ENCODE data around the gene HOATZ. TPM values are rescaled to one million over a fixed set of nuclear protein-coding genes. Genes with fewer than 3 reads are reported as not detected.

Gene HOATZ
- total RNA-seq, 1 donor from 2014 or later, result not detected

DNA sequence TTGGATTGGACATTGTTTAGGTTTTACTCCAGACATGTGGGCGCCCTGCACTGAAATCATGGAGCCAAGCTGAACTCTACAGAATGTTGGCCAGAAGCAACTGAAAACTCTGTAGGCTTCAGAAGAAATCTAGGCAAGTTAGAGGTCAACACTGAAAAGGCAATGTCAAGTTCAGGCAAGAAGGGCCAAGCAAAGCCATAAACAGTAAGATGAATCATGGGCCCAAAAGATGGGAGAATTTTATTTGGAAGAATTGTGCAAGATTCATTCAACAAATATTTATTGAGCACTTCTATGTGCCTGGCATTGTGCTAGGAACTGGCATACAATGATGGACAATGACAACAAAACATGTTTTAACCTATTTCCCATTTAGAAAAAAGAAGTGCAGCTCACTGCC, 10.9 kb downstream of the HOATZ start:
- intact Hi-C loops (cut with micrococcal nuclease), result loop anchor here (5.0 kb wide), 1 partner anchor 1073 kb away; no protein-coding TSS in a partner anchor
- Mint-ChIP-seq H3K27ac (no peak overlapping the region), H3K4me1 (ENCODE audit: low read depth) (peaks cover 46% of the 10 kb centered on the region), H3K9me3 (no peaks in the 10 kb centered on the region), H3K4me3 (ENCODE audit: low read depth) (no peak overlapping the region), H3K27me3 (ENCODE audit: low read depth) (no peaks in the 10 kb centered on the region), H3K36me3 (ENCODE audit: low read depth) (no peaks in the 10 kb centered on the region)
- no peak for DNase-seq (ENCODE audit: low spot score)

DNA sequence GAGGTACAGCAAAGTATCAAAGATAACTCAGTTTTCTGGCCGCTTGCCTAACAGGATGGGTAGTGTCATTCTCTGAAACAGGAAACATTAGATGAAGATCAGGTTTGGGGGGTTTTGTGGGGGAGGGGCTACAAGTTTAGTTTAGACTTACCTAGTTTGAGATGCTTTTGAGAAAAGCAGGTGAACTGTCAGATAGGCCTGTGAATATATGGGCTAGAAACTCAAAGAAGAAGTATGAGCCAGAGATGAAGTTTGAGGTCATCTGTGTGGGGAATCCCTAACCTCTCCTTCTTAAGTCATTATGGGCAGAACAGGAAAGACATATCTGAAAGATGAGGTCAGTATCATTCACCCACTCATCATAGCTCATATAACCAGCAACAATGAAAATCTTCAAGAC, 11.9 kb downstream of the HOATZ start:
- Mint-ChIP-seq H3K4me1 (ENCODE audit: low read depth) (peaks cover 42% of the 10 kb centered on the region), H3K27ac (peak overlapping the region; percentile 49), H3K4me3 (ENCODE audit: low read depth) (no peak overlapping the region), H3K9me3 (no peaks in the 10 kb centered on the region), H3K27me3 (ENCODE audit: low read depth) (no peaks in the 10 kb centered on the region), H3K36me3 (ENCODE audit: low read depth) (no peaks in the 10 kb centered on the region)
- no peak for DNase-seq (ENCODE audit: low spot score)
- intact Hi-C loops (cut with micrococcal nuclease), result loop anchor here (2.0 to 5.0 kb wide), 2 partner anchors 14 to 1074 kb away; partner anchors contain the start of gene LAYN

DNA sequence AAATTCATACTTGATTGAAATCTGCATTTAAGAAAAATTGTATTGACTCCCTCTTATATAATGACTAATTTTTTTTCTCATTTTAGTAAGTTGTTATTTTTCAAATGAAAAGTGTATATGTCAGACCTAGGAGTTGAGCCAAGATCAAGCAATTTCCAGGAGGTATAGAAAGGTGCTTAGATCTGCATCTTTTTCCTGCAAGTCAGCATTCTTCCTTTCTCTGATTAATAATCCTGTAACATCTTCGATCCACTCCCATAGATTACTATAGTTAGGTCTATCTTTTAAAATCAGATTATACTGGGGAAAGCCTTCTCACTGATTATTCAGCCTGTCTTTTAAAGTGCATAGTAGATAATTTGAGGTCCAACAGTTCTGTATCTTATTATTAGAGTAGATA, 12.7 kb downstream of the HOATZ start:
- DNase-seq (ENCODE audit: low spot score), result no peak
- Mint-ChIP-seq H3K27me3 (ENCODE audit: low read depth) (no peaks in the 10 kb centered on the region), H3K36me3 (ENCODE audit: low read depth) (no peaks in the 10 kb centered on the region), H3K4me1 (ENCODE audit: low read depth) (peaks cover 48% of the 10 kb centered on the region), H3K4me3 (ENCODE audit: low read depth) (no peak overlapping the region), H3K9me3 (no peaks in the 10 kb centered on the region), H3K27ac (no peak overlapping the region)
- intact Hi-C loops (cut with micrococcal nuclease), result loop anchor here (2.0 to 5.0 kb wide), 2 partner anchors 14 to 1075 kb away; partner anchors contain the start of gene LAYN

DNA sequence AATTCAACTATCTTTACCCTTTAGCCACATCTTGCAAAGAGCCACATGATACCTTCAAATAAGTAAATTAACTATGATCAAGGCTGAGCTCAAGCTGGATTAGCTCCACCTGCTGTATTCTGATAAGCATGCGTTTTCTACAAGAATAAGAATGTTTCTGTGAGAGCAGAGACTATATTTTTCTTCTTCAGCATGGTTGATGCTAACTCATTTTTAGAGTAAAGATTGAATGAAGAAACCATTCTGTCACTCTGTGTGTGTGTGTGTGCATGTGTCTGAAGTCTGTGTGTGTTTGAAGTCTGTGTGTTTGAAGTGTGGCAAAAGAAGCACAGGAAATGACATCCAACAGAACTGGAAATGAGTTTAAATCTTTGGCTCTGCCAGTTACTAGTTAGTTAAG, 14.0 kb downstream of the HOATZ start:
- no peaks in the 10 kb centered on the region for H3K36me3 Mint-ChIP-seq (ENCODE audit: low read depth)
- intact Hi-C loops (cut with micrococcal nuclease), result loop anchor here (2.0 to 5.0 kb wide), 2 partner anchors 16 to 1076 kb away; partner anchors contain the start of gene BTG4
- H3K27me3 Mint-ChIP-seq (ENCODE audit: low read depth), result no peaks in the 10 kb centered on the region
- DNase-seq (ENCODE audit: low spot score), result no peak
- peaks cover 48% of the 10 kb centered on the region for H3K4me1 Mint-ChIP-seq (ENCODE audit: low read depth)
- no peaks in the 10 kb centered on the region for H3K9me3 Mint-ChIP-seq
- H3K4me3 Mint-ChIP-seq (ENCODE audit: low read depth), result no peak overlapping the region
- H3K27ac Mint-ChIP-seq, result peak overlapping the region; percentile 80

DNA sequence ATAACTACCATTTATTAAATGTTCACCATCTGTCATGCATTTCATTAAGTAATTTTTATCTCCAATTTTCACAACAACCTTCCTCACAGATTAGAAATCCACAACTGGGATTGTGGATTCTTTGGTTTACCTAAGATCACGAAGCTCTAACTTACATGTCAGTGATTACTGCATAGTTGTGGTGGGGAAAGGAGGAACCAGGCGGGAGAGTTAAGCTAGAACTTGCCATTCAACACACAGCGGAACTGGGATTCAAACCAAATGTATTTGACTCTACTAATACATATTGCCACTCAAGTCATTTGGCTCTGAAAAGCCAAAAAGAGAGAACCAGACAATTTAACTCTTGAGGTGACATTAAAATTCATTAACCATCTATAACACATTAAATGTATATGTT, 15.5 kb downstream of the HOATZ start:
- H3K27ac Mint-ChIP-seq, result no peak overlapping the region
- peaks cover 38% of the 10 kb centered on the region for H3K4me1 Mint-ChIP-seq (ENCODE audit: low read depth)
- no peaks in the 10 kb centered on the region for H3K36me3 Mint-ChIP-seq (ENCODE audit: low read depth)
- H3K9me3 Mint-ChIP-seq, result no peaks in the 10 kb centered on the region
- peaks cover 12% of the 10 kb centered on the region for H3K27me3 Mint-ChIP-seq (ENCODE audit: low read depth)
- no peak for DNase-seq (ENCODE audit: low spot score)
- no peak overlapping the region for H3K4me3 Mint-ChIP-seq (ENCODE audit: low read depth)
- intact Hi-C loops (cut with micrococcal nuclease), result no loop called here

DNA sequence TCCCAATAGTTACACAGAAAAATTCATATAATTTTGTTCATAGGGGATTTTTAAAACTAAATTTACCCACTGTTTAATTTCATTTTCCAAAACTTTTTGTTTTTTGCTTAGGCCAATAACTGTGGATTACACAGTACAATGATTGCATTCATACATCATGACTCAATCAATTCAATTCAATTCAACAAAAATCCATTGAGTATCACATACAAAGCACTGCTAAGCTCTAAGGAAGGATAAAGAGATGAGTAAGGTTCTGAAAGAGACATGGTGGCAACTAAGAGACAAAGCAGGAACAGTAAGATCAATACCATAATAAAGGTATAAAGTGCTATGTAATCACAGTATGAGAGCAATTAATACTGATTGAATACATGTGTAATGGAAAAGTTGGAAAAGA, 16.6 kb downstream of the HOATZ start:
- no peak for DNase-seq (ENCODE audit: low spot score)
- Mint-ChIP-seq H3K4me3 (ENCODE audit: low read depth) (no peak overlapping the region), H3K4me1 (ENCODE audit: low read depth) (peaks cover 33% of the 10 kb centered on the region), H3K27me3 (ENCODE audit: low read depth) (peaks cover 18% of the 10 kb centered on the region), H3K9me3 (no peaks in the 10 kb centered on the region), H3K36me3 (ENCODE audit: low read depth) (no peaks in the 10 kb centered on the region), H3K27ac (peak overlapping the region; percentile 4)
- intact Hi-C loops (cut with micrococcal nuclease), result loop anchor here (1.0 kb wide), 1 partner anchor 8 kb away; no protein-coding TSS in a partner anchor

DNA sequence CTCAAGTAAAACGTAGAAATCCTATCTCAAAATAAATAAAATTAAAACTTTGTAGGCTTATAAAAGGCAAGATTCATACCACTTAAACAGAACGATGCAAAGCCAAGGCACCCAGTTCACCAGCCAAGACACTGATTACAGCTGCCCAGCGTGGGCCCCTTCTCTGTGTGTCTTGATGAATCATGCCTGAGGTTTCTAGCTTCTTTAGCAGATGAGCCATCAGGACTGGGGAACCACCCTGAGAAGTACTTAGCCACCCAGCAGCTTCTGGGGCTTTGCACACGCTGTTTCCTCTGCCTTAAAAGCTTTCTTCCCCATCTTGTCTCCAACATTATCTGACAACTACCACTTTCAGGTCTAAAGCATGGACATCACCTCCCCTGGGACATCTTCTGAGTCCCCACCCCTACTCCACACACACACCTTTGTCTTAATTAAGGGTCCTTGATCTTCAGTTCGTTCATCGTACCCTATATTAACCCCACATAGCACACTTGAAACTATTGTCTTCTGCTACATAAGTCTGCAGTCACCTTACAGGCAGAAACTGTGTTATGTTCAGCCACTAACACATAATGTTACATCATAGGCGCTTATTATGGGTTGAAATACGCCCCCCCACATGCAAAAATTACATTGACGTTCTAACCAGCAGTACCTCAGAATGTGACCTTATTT, 17.2 kb downstream of the HOATZ start:
- intact Hi-C loops (cut with micrococcal nuclease), result loop anchor here (1.0 kb wide), 1 partner anchor 9 kb away; no protein-coding TSS in a partner anchor
- Mint-ChIP-seq H3K4me3 (ENCODE audit: low read depth) (no peak overlapping the region), H3K27me3 (ENCODE audit: low read depth) (peaks cover 23% of the 10 kb centered on the region), H3K27ac (peak overlapping the region; percentile 71), H3K9me3 (no peaks in the 10 kb centered on the region), H3K4me1 (ENCODE audit: low read depth) (peaks cover 31% of the 10 kb centered on the region), H3K36me3 (ENCODE audit: low read depth) (no peaks in the 10 kb centered on the region)
- DNase-seq (ENCODE audit: low spot score), result no peak

DNA sequence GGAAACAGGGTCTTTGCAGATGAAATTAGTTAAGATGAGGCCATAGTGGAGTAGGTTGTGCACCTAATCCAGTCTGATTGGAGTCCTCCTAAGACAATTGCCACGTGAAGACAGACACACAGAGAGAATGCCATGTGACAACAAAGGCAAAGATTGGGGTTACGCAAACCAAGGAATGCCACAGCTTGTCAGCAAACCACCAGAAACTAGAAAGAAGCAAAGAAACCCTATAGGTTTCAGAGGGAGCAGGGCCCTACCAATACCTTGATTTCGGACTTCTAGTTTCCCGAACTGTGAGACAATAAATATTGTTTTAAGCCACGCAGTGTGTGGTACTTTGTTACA, 17.8 kb downstream of the HOATZ start:
- intact Hi-C loops (cut with micrococcal nuclease), result no loop called here
- no peak for DNase-seq (ENCODE audit: low spot score)
- H3K9me3 Mint-ChIP-seq, result no peaks in the 10 kb centered on the region
- H3K27me3 Mint-ChIP-seq (ENCODE audit: low read depth), result peaks cover 27% of the 10 kb centered on the region
- H3K4me1 Mint-ChIP-seq (ENCODE audit: low read depth), result peaks cover 28% of the 10 kb centered on the region
- H3K27ac Mint-ChIP-seq, result peak overlapping the region; percentile 71
- no peaks in the 10 kb centered on the region for H3K36me3 Mint-ChIP-seq (ENCODE audit: low read depth)
- H3K4me3 Mint-ChIP-seq (ENCODE audit: low read depth), result no peak overlapping the region

DNA sequence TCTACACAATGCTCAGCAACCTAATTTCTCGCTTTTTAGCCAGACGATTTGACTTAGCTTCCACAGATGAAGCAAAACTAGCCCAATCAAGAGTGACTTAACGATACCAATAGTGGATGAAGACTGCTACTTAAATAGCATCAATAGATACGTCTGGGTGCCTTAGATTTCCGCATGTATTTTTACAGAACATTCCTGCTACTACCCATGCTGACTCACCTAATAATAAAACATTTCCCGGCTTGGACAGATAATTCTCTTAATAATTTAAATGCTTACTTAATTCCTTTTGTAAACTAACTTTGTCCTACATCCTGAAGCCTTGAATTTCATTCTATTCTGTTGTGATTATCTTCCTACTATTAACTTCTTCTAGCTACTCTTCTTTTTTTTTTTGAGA, 20.7 kb downstream of the HOATZ start:
- Mint-ChIP-seq H3K27ac (no peak overlapping the region), H3K27me3 (ENCODE audit: low read depth) (peaks cover 50% of the 10 kb centered on the region), H3K4me1 (ENCODE audit: low read depth) (peaks cover 29% of the 10 kb centered on the region), H3K9me3 (no peaks in the 10 kb centered on the region), H3K4me3 (ENCODE audit: low read depth) (no peak overlapping the region), H3K36me3 (ENCODE audit: low read depth) (no peaks in the 10 kb centered on the region)
- DNase-seq (ENCODE audit: low spot score), result no peak
- intact Hi-C loops (cut with micrococcal nuclease), result loop anchor here (5.0 kb wide), 1 partner anchor 83 kb away; no protein-coding TSS in a partner anchor

DNA sequence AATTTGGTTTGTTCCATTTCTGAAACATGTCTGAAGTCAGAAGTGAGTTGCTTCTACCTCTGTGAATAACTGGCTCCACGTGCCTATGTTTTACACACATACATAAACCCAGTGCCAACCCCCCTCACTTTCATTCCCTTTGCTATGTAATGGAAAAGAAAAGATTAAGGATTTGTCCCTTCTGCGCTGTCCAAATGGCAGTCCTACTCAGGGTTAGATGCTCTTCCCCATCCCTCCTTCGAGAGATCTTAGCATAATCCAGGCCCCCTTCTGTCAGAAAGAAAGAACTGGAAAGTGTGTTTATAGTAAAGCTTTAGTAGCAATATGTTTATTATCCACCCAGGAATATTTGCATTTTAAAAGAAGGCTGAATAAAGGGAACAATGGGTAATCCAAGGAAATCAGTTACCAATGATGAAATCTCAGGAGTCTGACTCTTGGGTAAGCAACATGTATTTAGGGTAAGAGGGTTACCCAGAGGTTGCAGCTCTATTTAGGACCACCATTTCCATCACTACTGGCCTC, 22.8 kb downstream of the HOATZ start:
- Mint-ChIP-seq H3K27me3 (ENCODE audit: low read depth) (peaks cover 62% of the 10 kb centered on the region), H3K27ac (no peak overlapping the region), H3K4me1 (ENCODE audit: low read depth) (peaks cover 24% of the 10 kb centered on the region), H3K4me3 (ENCODE audit: low read depth) (no peak overlapping the region), H3K9me3 (no peaks in the 10 kb centered on the region), H3K36me3 (ENCODE audit: low read depth) (no peaks in the 10 kb centered on the region)
- intact Hi-C loops (cut with micrococcal nuclease), result loop anchor here (5.0 kb wide), 1 partner anchor 85 kb away; no protein-coding TSS in a partner anchor
- no peak for DNase-seq (ENCODE audit: low spot score)

DNA sequence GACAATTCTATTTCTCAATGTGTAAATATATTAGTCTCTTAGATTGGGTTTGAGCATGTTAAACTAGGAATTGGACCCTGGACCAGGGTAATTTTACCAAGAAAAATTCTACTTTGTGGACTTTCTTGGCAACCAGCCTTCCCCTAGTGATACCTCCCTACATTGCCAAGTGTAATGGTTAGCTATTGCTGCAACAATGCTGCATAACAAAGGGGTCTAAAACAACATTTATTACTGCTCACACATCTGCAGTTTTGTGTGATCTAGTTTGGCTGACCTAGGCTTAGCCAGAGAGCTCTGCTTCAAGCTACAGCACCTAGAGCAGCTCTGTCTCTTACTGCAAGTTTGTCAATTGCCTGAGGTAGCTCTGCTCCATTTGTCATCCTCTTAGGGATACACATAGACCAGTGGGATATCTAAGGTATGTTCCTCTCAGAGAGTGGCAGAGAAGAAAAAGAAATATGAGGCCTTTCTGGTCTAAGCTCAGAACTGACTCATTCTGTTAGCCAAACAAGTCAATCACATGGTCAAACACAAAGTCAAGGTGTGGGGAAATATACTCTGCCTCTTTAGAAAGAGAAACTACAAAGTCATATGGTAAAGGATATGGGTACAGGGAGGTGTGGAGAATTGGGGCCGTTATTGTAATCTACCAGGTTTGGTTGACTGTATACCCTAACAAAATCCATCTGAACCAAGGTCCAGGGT, 24.0 kb downstream of the HOATZ start:
- Mint-ChIP-seq H3K27ac (peak overlapping the region; percentile 65), H3K9me3 (no peaks in the 10 kb centered on the region), H3K4me1 (ENCODE audit: low read depth) (peaks cover 24% of the 10 kb centered on the region), H3K36me3 (ENCODE audit: low read depth) (no peaks in the 10 kb centered on the region), H3K27me3 (ENCODE audit: low read depth) (peaks cover 73% of the 10 kb centered on the region), H3K4me3 (ENCODE audit: low read depth) (no peak overlapping the region)
- no peak for DNase-seq (ENCODE audit: low spot score)
- intact Hi-C loops (cut with micrococcal nuclease), result loop anchor here (2.0 to 5.0 kb wide), 2 partner anchors 18 to 86 kb away; no protein-coding TSS in a partner anchor

DNA sequence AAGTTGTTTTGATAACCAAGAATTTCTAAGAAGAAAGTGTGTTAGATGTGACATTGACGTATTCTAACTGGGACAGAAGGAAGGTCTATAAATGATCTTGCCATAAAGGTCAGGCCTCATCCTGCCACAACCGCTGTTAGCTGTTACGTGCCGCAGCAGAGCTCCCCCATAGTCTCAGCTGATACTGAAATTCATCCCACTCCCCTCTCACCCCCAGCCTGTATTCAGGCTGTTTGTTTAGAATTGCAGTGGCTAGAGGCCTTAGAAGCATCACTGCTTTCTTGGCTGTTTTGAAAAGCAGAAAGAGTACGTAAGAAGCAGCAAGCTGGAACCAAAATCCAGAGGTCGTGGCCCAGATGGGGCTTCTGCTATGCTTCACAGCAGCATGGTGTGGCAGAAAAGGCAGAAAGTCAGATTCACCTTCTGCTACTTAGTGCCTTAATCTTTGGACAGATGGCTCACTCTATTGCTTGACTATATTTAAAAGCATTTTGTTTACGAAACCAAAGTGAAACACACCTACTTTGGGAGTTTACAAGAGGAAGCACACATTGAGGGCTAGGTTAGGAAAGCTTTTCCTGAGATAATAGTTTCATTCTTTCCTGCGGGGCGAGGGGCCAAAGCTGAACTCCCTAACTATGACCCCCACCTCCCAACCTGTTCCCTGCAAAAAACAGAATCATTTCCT, 25.0 kb downstream of the HOATZ start:
- no peaks in the 10 kb centered on the region for H3K36me3 Mint-ChIP-seq (ENCODE audit: low read depth)
- H3K4me3 Mint-ChIP-seq (ENCODE audit: low read depth), result peak overlapping the region; percentile 47
- H3K4me1 Mint-ChIP-seq (ENCODE audit: low read depth), result peaks cover 24% of the 10 kb centered on the region
- peaks cover 74% of the 10 kb centered on the region for H3K27me3 Mint-ChIP-seq (ENCODE audit: low read depth)
- intact Hi-C loops (cut with micrococcal nuclease), result loop anchor here (2.0 to 5.0 kb wide), 3 partner anchors 13 to 87 kb away; no protein-coding TSS in a partner anchor
- no peaks in the 10 kb centered on the region for H3K9me3 Mint-ChIP-seq
- DNase-seq (ENCODE audit: low spot score), result no peak
- peak overlapping the region; percentile 65 for H3K27ac Mint-ChIP-seq

Measured in activated T-helper 2 cell treated with anti-CD3 and anti-CD28 coated beads, Interferon-gamma antibody, Interleukin-2, Interleukin-4, amounts not matched to agents 10 μg/mL and 5 μg/mL and 100 μg/mL, durations not matched to agents 14 hours and 24 hours and 36 hours (primary cell).